Liver (tissue), 3 donors: ENCODE data around the gene PDGFC.

ENCODE experiments used
- EGR1 ChIP-seq, 2 donors: IDR thresholded peaks; 2 replicates each; pipeline ENCODE4 v1.6.1; 2016 to 2018; ENCODE audit warnings: antibody characterized with exemption in 2 of 2, low read depth in 2 of 2
- FOXA1 ChIP-seq: IDR thresholded peaks from 2 replicates; pipeline ENCODE4 v1.6.1; 2016; ENCODE audit warnings: antibody characterized with exemption
- GABPA ChIP-seq, 2 donors: IDR thresholded peaks in 1 of 2; conservative IDR thresholded peaks in 1 of 2; 2 replicates each; pipeline ENCODE4 v1.6.1; 2016; ENCODE audit warnings: antibody characterized with exemption in 2 of 2, mild to moderate bottlenecking in 1 of 2, moderate library complexity in 1 of 2
- HNF4G ChIP-seq: IDR thresholded peaks from 2 replicates; pipeline ENCODE4 v1.6.1; 2016; ENCODE audit warnings: antibody characterized with exemption
- NR2F2 ChIP-seq: IDR thresholded peaks from 2 replicates; pipeline ENCODE4 v1.6.1; 2016; ENCODE audit warnings: antibody characterized with exemption
- RAD21 ChIP-seq, 2 donors: IDR thresholded peaks; 2 replicates each; pipeline ENCODE4 v1.6.1; 2016; ENCODE audit warnings: antibody characterized with exemption in 2 of 2, mild to moderate bottlenecking in 2 of 2
- RXRA ChIP-seq, 2 donors: IDR thresholded peaks; 2 replicates each; pipeline ENCODE4 v1.6.1; 2017 to 2018; ENCODE audit warnings: antibody characterized with exemption in 2 of 2, mild to moderate bottlenecking in 1 of 2
- TAF1 ChIP-seq: conservative IDR thresholded peaks from 2 replicates; pipeline ENCODE4 v1.6.1; 2016; ENCODE audit warnings: antibody characterized with exemption, mild to moderate bottlenecking
- YY1 ChIP-seq: IDR thresholded peaks from 2 replicates; pipeline ENCODE4 v1.6.1; 2016; ENCODE audit warnings: antibody characterized with exemption, mild to moderate bottlenecking
- ZBTB33 ChIP-seq: IDR thresholded peaks from 2 replicates; pipeline ENCODE4 v1.6.1; 2016; ENCODE audit warnings: antibody characterized with exemption
- TF ChIP-seq, protein P1 (sequence below): IDR thresholded peaks from 2 replicates; pipeline ENCODE4 v1.6.1; 2016; ENCODE audit warnings: antibody characterized with exemption, mild to moderate bottlenecking
- TF ChIP-seq, protein P2 (sequence below): fragments of 150-350 bp; IDR thresholded peaks from 2 replicates; pipeline ENCODE4 v1.5.1; 2017; ENCODE audit warnings: improper control_type of control experiment, low read depth, low read length; ENCODE audit not compliant: missing input control
- TF ChIP-seq, protein P3 (sequence below): IDR thresholded peaks from 2 replicates; pipeline ENCODE4 v1.6.1; 2016; ENCODE audit warnings: antibody characterized with exemption
- donor health status: healthy.
- donor health status: healthy.

DNA sequence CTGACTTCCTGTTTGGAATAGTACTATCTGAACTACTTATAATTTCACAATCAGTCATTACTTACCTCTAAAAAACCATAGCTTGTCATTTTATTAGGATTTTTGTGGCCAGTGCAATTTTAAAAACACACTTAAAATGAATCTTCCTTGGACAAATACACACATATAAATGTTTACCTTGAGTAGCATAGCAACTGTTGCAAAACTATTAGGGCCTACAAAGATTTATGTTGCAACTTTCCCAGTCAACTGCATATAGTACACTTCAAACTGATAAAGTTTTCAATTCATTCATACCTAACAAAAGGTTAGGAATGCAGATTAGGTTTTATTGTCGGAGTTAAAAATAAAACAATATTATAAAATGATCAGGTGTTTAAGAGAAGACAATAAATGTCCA is 193.0 kb downstream of the PDGFC start:
- TF ChIP-seq, protein P1, sequence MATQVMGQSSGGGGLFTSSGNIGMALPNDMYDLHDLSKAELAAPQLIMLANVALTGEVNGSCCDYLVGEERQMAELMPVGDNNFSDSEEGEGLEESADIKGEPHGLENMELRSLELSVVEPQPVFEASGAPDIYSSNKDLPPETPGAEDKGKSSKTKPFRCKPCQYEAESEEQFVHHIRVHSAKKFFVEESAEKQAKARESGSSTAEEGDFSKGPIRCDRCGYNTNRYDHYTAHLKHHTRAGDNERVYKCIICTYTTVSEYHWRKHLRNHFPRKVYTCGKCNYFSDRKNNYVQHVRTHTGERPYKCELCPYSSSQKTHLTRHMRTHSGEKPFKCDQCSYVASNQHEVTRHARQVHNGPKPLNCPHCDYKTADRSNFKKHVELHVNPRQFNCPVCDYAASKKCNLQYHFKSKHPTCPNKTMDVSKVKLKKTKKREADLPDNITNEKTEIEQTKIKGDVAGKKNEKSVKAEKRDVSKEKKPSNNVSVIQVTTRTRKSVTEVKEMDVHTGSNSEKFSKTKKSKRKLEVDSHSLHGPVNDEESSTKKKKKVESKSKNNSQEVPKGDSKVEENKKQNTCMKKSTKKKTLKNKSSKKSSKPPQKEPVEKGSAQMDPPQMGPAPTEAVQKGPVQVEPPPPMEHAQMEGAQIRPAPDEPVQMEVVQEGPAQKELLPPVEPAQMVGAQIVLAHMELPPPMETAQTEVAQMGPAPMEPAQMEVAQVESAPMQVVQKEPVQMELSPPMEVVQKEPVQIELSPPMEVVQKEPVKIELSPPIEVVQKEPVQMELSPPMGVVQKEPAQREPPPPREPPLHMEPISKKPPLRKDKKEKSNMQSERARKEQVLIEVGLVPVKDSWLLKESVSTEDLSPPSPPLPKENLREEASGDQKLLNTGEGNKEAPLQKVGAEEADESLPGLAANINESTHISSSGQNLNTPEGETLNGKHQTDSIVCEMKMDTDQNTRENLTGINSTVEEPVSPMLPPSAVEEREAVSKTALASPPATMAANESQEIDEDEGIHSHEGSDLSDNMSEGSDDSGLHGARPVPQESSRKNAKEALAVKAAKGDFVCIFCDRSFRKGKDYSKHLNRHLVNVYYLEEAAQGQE, result no peak
- TF ChIP-seq RAD21 (IDR thresholded peaks at IDR 0.05), result no peak
- TF ChIP-seq, protein P2, sequence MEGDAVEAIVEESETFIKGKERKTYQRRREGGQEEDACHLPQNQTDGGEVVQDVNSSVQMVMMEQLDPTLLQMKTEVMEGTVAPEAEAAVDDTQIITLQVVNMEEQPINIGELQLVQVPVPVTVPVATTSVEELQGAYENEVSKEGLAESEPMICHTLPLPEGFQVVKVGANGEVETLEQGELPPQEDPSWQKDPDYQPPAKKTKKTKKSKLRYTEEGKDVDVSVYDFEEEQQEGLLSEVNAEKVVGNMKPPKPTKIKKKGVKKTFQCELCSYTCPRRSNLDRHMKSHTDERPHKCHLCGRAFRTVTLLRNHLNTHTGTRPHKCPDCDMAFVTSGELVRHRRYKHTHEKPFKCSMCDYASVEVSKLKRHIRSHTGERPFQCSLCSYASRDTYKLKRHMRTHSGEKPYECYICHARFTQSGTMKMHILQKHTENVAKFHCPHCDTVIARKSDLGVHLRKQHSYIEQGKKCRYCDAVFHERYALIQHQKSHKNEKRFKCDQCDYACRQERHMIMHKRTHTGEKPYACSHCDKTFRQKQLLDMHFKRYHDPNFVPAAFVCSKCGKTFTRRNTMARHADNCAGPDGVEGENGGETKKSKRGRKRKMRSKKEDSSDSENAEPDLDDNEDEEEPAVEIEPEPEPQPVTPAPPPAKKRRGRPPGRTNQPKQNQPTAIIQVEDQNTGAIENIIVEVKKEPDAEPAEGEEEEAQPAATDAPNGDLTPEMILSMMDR, result no peak
- TF ChIP-seq NR2F2, result no peak
- TF ChIP-seq FOXA1, result no peak
- TF ChIP-seq TAF1, result no peak
- no peak for TF ChIP-seq YY1
- TF ChIP-seq, protein P3, sequence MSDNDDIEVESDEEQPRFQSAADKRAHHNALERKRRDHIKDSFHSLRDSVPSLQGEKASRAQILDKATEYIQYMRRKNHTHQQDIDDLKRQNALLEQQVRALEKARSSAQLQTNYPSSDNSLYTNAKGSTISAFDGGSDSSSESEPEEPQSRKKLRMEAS, result no peak
- no peak for TF ChIP-seq GABPA (IDR thresholded peaks at IDR 0.05 in 1 of 2, conservative IDR thresholded peaks at IDR 0.05 in 1 of 2)
- TF ChIP-seq EGR1 (IDR thresholded peaks at IDR 0.05; ENCODE audit: low read depth in 2 of 2), result no peak
- no peak for TF ChIP-seq ZBTB33
- TF ChIP-seq RXRA (IDR thresholded peaks at IDR 0.05), result no peak
- no peak for TF ChIP-seq HNF4G
